ENCODE data around the gene CCSER1.

DNA sequence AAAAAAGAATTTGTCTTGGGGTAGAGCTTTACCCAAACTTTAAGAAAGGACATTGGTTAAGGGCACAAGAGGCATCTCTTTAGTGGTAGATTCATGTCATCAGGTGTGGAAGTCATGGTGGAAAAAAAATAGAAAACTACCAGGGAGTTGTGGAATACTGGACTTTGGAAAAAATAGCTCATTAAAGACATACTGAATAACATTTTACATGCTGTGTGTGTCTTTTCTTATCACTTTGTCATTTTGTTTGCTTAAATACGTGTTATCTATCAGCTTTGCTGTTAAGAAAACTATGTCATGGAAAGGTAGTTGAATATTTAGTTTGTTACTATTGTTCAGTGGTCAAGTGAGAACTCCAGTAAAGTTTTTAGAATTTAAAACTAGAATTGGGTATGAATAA, 147.0 kb downstream of the CCSER1 start:
- TF ChIP-seq, protein P1, sequence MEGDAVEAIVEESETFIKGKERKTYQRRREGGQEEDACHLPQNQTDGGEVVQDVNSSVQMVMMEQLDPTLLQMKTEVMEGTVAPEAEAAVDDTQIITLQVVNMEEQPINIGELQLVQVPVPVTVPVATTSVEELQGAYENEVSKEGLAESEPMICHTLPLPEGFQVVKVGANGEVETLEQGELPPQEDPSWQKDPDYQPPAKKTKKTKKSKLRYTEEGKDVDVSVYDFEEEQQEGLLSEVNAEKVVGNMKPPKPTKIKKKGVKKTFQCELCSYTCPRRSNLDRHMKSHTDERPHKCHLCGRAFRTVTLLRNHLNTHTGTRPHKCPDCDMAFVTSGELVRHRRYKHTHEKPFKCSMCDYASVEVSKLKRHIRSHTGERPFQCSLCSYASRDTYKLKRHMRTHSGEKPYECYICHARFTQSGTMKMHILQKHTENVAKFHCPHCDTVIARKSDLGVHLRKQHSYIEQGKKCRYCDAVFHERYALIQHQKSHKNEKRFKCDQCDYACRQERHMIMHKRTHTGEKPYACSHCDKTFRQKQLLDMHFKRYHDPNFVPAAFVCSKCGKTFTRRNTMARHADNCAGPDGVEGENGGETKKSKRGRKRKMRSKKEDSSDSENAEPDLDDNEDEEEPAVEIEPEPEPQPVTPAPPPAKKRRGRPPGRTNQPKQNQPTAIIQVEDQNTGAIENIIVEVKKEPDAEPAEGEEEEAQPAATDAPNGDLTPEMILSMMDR (conservative IDR thresholded peaks at IDR 0.05; ENCODE audit: low read depth in 2 of 2) = no peak
- TF ChIP-seq EZH2phosphoT487 (IDR thresholded peaks at IDR 0.05; ENCODE audit: unreplicated experiment) = no peak
